Adrenal gland (tissue), 5 donors: Measurements from ENCODE around the gene RGCC.

Experiments used
- CTCF ChIP-seq, 6 experiments: fragments of 450-650 bp in 4 of 6; fragments of 200-600 bp in 2 of 6; sonication (generic) in 1 of 6; IDR thresholded peaks; 1 replicate in 5 of 6; 2 replicates in 1 of 6; pipeline versions ENCODE4 v1.5.1 to v1.8.0; 2016 to 2021; ENCODE audit warnings: antibody characterized with exemption in 6 of 6, mild to moderate bottlenecking in 2 of 6, moderate library complexity in 1 of 6
- POLR2A ChIP-seq, 2 donors: fragments of 450-650 bp; IDR thresholded peaks; one replicate each; pipeline ENCODE4 v1.6.1; 2017; ENCODE audit warnings: antibody characterized with exemption in 2 of 2, mild to moderate bottlenecking in 2 of 2, moderate library complexity in 1 of 2
- donor health status: DM: no; HTN: no; CAD: no.

- TF ChIP-seq CTCF (IDR thresholded peaks at IDR 0.05) (no peak), POLR2A (IDR thresholded peaks at IDR 0.05) (no peak)
Measured at GRCh38 chr13:41409611-41410010, 47.7 kb upstream of the RGCC start.
